K562 (cell line): ENCODE results near the gene MIER2. TPM values are rescaled to one million over a fixed set of nuclear protein-coding genes. Genes with fewer than 3 reads are reported as not detected.

Source experiments
- ATAC-seq: fragments of 200-7000 bp; cut with Tn5 transposase; 3 replicates; pipeline ENCODE4 v1.9.1; 2020; ENCODE audit warnings: moderate library complexity
- BruUV-seq: library from RNA; stranded (reverse); fragments of 400-500 nt; replicated peaks from 2 replicates; lab custom pipeline; 2021; lab: Mats Ljungman, UMichigan
- CTCF ChIA-PET: fragments of 300-600 bp; formaldehyde crosslinking; extraction: SDS; loops from one replicate; lab custom pipeline; 2021; ENCODE audit warnings: low intra/inter-chr PET ratio; lab: Yijun Ruan, JAX
- POLR2A ChIA-PET: fragments of 300-600, 350-650 bp; sonication (Branson Sonifier 250); formaldehyde crosslinking; extraction: SDS; loops from one replicate; lab custom pipeline; 2021; ENCODE audit warnings: antibody characterized with exemption, inconsistent platforms; lab: Yijun Ruan, JAX
- DNase-seq, 4 experiments: peaks; one replicate each; pipeline versions ENCODE4 v3.0.0 to v3.0.0-alpha.2; 2011 to 2018; ENCODE audit warnings: low spot score in 3 of 4, mixed read lengths in 3 of 4; ENCODE audit errors: extremely low read depth in 1 of 4
- FAIRE-seq: peaks from 2 replicates; lab custom pipeline; 2011; peaks lifted over from hg19 to GRCh38; lab: Jason Lieb, UNC
- H2AFZ ChIP-seq: 2 replicates; pipeline ENCODE4 v1.6.0; 2011; ENCODE audit warnings: low read depth, low read length, control low read depth, inconsistent platforms
- H3K27ac ChIP-seq: fragments of 200-600 bp; 3 replicates; pipeline ENCODE4 v1.8.0; 2011; ENCODE audit warnings: low read depth, mild to moderate bottlenecking, control low read depth, inconsistent platforms, low read length, moderate library complexity, mixed read lengths; ENCODE audit errors: extremely low read depth
- H3K27me3 ChIP-seq, 2 experiments: fragments of 300-600 bp in 1 of 2; 2 replicates in 1 of 2; 3 replicates in 1 of 2; pipeline versions ENCODE4 v1.6.0 to v1.8.0; 2011; ENCODE audit warnings: inconsistent platforms in 2 of 2, low read length in 2 of 2, mild to moderate bottlenecking in 1 of 2, mixed read lengths in 1 of 2, moderate library complexity in 1 of 2; ENCODE audit not compliant: control insufficient read depth in 2 of 2, insufficient read depth in 2 of 2
- H3K36me3 ChIP-seq: fragments of 300-600 bp; 3 replicates; pipeline ENCODE4 v1.8.0; 2011; ENCODE audit warnings: mild to moderate bottlenecking, low read length, inconsistent platforms; ENCODE audit not compliant: control insufficient read depth, insufficient read depth
- H3K4me1 ChIP-seq, 2 experiments: fragments of 200-600 bp in 1 of 2; replicated peaks in 1 of 2; 2 replicates in 1 of 2; 3 replicates in 1 of 2; pipeline versions ENCODE4 v1.5.1 to v1.8.0; 2011; ENCODE audit warnings: inconsistent platforms in 2 of 2, low read length in 2 of 2, mild to moderate bottlenecking in 1 of 2, mixed read lengths in 1 of 2, moderate library complexity in 1 of 2; ENCODE audit not compliant: control insufficient read depth in 2 of 2, insufficient read depth in 2 of 2
- H3K4me2 ChIP-seq: 2 replicates; pipeline ENCODE4 v1.6.1; 2011; ENCODE audit warnings: low read length, control low read depth, inconsistent platforms, mixed read lengths; ENCODE audit not compliant: insufficient read depth
- H3K4me3 ChIP-seq: fragments of 200-600 bp; sonication (generic), shearing (Covaris generic); 2 replicates; pipeline ENCODE4 v1.5.1; 2016; ENCODE audit warnings: control low read depth, inconsistent platforms
- H3K79me2 ChIP-seq: fragments of 200-600 bp; 3 replicates; pipeline ENCODE4 v1.8.0; 2011; ENCODE audit warnings: low read length, inconsistent platforms; ENCODE audit not compliant: control insufficient read depth, insufficient read depth
- H3K9ac ChIP-seq, 2 experiments: 2 replicates each; pipeline versions ENCODE4 v1.6.0 to v1.6.1; 2011; ENCODE audit warnings: low read depth in 2 of 2, low read length in 2 of 2, control low read depth in 1 of 2, inconsistent platforms in 1 of 2, mild to moderate bottlenecking in 1 of 2, mixed read lengths in 1 of 2; ENCODE audit not compliant: insufficient read depth in 1 of 2
- H3K9me1 ChIP-seq: one replicate; pipeline ENCODE4 v1.6.0; 2011; ENCODE audit warnings: inconsistent platforms, mild to moderate bottlenecking, low read length, moderate library complexity; ENCODE audit not compliant: control insufficient read depth, insufficient read depth
- H3K9me3 ChIP-seq: replicated peaks from 2 replicates; pipeline ENCODE4 v1.5.1; 2011; ENCODE audit warnings: low read depth, low read length, inconsistent platforms; ENCODE audit not compliant: control insufficient read depth, insufficient read depth
- H4K20me1 ChIP-seq: replicated peaks from 2 replicates; pipeline ENCODE4 v1.6.1; 2011; ENCODE audit warnings: low read length, inconsistent platforms, mixed read lengths; ENCODE audit not compliant: control insufficient read depth, insufficient read depth
- CREBBP ChIP-seq: IDR thresholded peaks from one replicate; pipeline ENCODE4 v1.6.1; 2012; ENCODE audit warnings: low read depth, mild to moderate bottlenecking, control low read depth, inconsistent platforms, low read length
- ETV1 ChIP-seq: fragments of 450-650 bp; conservative IDR thresholded peaks from 2 replicates; pipeline ENCODE4 v1.6.1; 2016; ENCODE audit warnings: missing genetic modification characterization, control low read depth, low read depth, missing compliant biosample characterization
- HOXB6 ChIP-seq: fragments of 250-450 bp; sonication (Bioruptor Pico); IDR thresholded peaks from 2 replicates; pipeline ENCODE4 v1.5.1; 2022; ENCODE audit warnings: mild to moderate bottlenecking, borderline replicate concordance
- OTX1 ChIP-seq: fragments of 450-650 bp; formaldehyde crosslinking; IDR thresholded peaks from 2 replicates; pipeline ENCODE4 v1.4.0; 2022; ENCODE audit warnings: mild to moderate bottlenecking
- RBM25 ChIP-seq: fragments of 200-400 bp; formaldehyde crosslinking; IDR thresholded peaks from 2 replicates; pipeline ENCODE4 v1.6.1; 2018; ENCODE audit warnings: low read length, low read depth, moderate library complexity; ENCODE audit not compliant: severe bottlenecking
- THRAP3 ChIP-seq: fragments of 450-650 bp; IDR thresholded peaks from 2 replicates; pipeline ENCODE4 v1.6.1; 2016; ENCODE audit warnings: mild to moderate bottlenecking, inconsistent platforms, borderline replicate concordance
- ZBTB1 ChIP-seq: sonication (generic); formaldehyde crosslinking; IDR thresholded peaks from 2 replicates; pipeline ENCODE4 v1.8.1; 2023; ENCODE audit warnings: missing genetic modification reagents, low read depth, mild to moderate bottlenecking, borderline replicate concordance
- ZNF696 ChIP-seq: fragments of 250-450 bp; sonication (Bioruptor Pico); conservative IDR thresholded peaks from 2 replicates; pipeline ENCODE4 v1.4.0; 2020; ENCODE audit warnings: mild to moderate bottlenecking, moderate library complexity
- WGBS: fragments of 100-300 bp; shearing (Covaris generic); methylation state at CpG from one replicate; pipeline ENCODE4 v1.1.6; 2016; ENCODE audit warnings: low coverage, mixed read lengths; ENCODE audit not compliant: insufficient coverage; ENCODE audit errors: missing lambda C conversion rate; 5-methylcytosine and 5-hydroxymethylcytosine counted together
- in situ Hi-C: fragments of 300-500 bp; cut with MboI; formaldehyde crosslinking; loops from 4 replicates; pipeline ENCODE4 v1.15.0; 2018; ENCODE audit warnings: inconsistent platforms, mixed read lengths
- intact Hi-C: fragments of 100-400 bp; cut with micrococcal nuclease; formaldehyde crosslinking; loops from 2 replicates; pipeline ENCODE4 v1.14.2; 2022
- polyA plus RNA-seq, 8 experiments: library from polyadenylated mRNA; depleted of rRNA in 4 of 8; stranded (reverse) in 5 of 8; unstranded in 3 of 8; fragments of >200 nt; fragmentation: Nextera tagmentation in 2 of 8; fragmentation: Illumina TruSeq in 1 of 8; extraction: Ambion mirVana in 2 of 8; extraction: Trizol in 1 of 8; gene quantifications; 2 replicates each; pipeline versions ENCODE4 v1.2.1 to v1.2.3, GENCODE V29; 2011 to 2014; ENCODE audit warnings: inconsistent platforms in 1 of 8, missing spikeins in 1 of 8
- total RNA-seq, 7 experiments: library from RNA; depleted of rRNA in 6 of 7; stranded (reverse); fragments of >200 nt in 6 of 7; fragmentation: Illumina TruSeq in 2 of 7; extraction: Trizol in 2 of 7; gene quantifications; 2 replicates each; pipeline versions ENCODE4 v1.2.1 to v1.2.3, GENCODE V29; 2011 to 2021; ENCODE audit warnings: low replicate concordance in 1 of 7
- TF ChIP-seq, protein P1 (sequence below): sonication (generic); formaldehyde crosslinking; IDR thresholded peaks from 2 replicates; pipeline ENCODE4 v1.9.0; 2022; ENCODE audit warnings: mild to moderate bottlenecking, missing genetic modification reagents
- TF ChIP-seq, protein P2 (sequence below): fragments of 450-650 bp; IDR thresholded peaks from 2 replicates; pipeline ENCODE4 v1.7.0; 2016; ENCODE audit warnings: borderline replicate concordance
- TF ChIP-seq, protein P3 (sequence below): fragments of 450-650 bp; IDR thresholded peaks from 2 replicates; pipeline ENCODE4 v1.6.1; 2017; ENCODE audit warnings: mild to moderate bottlenecking, moderate library complexity

The MIER2 gene
- total and polyA plus RNA-seq, 9 of the 15 experiments (the other 6 are each of a cell fraction or from before 2014, with no cell fraction given) = 0.46 to 34.7 (median 15.6) TPM

DNA sequence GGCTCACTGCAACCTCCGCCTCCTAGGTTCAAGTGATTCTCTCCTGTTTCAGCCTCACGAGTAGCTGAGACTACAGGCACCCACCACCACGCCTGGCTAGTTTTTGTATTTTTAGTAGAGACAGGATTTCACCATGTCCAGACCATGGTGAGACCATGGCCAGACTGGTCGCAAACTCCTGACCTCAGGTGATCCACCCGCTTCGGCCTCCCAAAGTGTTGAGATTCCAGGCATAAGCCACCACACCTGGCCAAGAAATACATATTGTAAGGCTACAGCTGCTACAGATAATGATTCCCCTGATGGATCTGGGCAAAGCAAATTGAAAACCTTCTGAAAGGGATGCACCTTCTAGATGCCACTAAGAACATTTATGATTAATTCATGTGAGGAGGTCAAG lies 71.2 kb downstream of the MIER2 start:
- intact Hi-C loops (no loop called here), in situ Hi-C loops (no loop called here)
- no peak overlapping the region for H3K4me2 ChIP-seq
- POLR2A ChIA-PET = no interaction called here
- H3K9me1 ChIP-seq = no peaks in the 10 kb centered on the region
- WGBS = 8% methylated on average over 6 of the region's 6 CpGs
- BruUV-seq = no TSS peak
- H3K36me3 ChIP-seq = no peaks in the 10 kb centered on the region
- no peaks in the 10 kb centered on the region for H3K9me3 ChIP-seq
- DNase-seq (no peak), FAIRE-seq (no peak), ATAC-seq (no peak)
- no peak overlapping the region for H3K27ac ChIP-seq
- no peak for TF ChIP-seq OTX1 (CRISPR knock-in tag)
- no peak for TF ChIP-seq ZNF696
- TF ChIP-seq, protein P1, sequence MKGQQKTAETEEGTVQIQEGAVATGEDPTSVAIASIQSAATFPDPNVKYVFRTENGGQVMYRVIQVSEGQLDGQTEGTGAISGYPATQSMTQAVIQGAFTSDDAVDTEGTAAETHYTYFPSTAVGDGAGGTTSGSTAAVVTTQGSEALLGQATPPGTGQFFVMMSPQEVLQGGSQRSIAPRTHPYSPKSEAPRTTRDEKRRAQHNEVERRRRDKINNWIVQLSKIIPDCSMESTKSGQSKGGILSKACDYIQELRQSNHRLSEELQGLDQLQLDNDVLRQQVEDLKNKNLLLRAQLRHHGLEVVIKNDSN (CRISPR knock-in tag) = no peak
- no peak for TF ChIP-seq CREBBP
- no peak for TF ChIP-seq HOXB6
- no peak for TF ChIP-seq ZBTB1 (CRISPR knock-in tag)
- TF ChIP-seq ETV1 (tag) = no peak
- no peak for TF ChIP-seq THRAP3
- TF ChIP-seq, protein P2, sequence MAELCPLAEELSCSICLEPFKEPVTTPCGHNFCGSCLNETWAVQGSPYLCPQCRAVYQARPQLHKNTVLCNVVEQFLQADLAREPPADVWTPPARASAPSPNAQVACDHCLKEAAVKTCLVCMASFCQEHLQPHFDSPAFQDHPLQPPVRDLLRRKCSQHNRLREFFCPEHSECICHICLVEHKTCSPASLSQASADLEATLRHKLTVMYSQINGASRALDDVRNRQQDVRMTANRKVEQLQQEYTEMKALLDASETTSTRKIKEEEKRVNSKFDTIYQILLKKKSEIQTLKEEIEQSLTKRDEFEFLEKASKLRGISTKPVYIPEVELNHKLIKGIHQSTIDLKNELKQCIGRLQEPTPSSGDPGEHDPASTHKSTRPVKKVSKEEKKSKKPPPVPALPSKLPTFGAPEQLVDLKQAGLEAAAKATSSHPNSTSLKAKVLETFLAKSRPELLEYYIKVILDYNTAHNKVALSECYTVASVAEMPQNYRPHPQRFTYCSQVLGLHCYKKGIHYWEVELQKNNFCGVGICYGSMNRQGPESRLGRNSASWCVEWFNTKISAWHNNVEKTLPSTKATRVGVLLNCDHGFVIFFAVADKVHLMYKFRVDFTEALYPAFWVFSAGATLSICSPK = no peak
- TF ChIP-seq, protein P3, sequence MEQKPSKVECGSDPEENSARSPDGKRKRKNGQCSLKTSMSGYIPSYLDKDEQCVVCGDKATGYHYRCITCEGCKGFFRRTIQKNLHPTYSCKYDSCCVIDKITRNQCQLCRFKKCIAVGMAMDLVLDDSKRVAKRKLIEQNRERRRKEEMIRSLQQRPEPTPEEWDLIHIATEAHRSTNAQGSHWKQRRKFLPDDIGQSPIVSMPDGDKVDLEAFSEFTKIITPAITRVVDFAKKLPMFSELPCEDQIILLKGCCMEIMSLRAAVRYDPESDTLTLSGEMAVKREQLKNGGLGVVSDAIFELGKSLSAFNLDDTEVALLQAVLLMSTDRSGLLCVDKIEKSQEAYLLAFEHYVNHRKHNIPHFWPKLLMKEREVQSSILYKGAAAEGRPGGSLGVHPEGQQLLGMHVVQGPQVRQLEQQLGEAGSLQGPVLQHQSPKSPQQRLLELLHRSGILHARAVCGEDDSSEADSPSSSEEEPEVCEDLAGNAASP = no peak
- no peak for TF ChIP-seq RBM25
- H3K79me2 ChIP-seq = no peaks in the 10 kb centered on the region
- H3K4me3 ChIP-seq = no peak overlapping the region
- no peaks in the 10 kb centered on the region; a peak in 1 of 5 replicates for H3K4me1 ChIP-seq
- 0 out of 2 replicates have a peak, but pooled peaks cover 4% of the 10 kb centered on the region for H4K20me1 ChIP-seq
- H3K9ac ChIP-seq = no peak overlapping the region
- no peak overlapping the region for H2AFZ ChIP-seq
- peaks cover 25 to 47% of the 10 kb centered on the region in 2 experiments; a peak in 4 of 5 replicates for H3K27me3 ChIP-seq
- CTCF ChIA-PET = interaction anchor here (0.8 kb wide), 1 partner anchor 26 kb away, joined by 3 read pairs; no protein-coding TSS in a partner anchor
